HG03520 (cell line): ENCODE data around the gene RAVER2.
"Not testable (repeated sequence)": the region's sequence is repeated elsewhere in the genome, so short reads cannot be mapped to it uniquely, and the experiment has no call there.

ENCODE experiments used
- ATAC-seq: cut with Tn5 transposase; IDR thresholded peaks from one replicate; pipeline ENCODE4 v1.9.1; 2021; ENCODE audit warnings: mild to moderate bottlenecking, moderate library complexity; ENCODE audit not compliant: unreplicated experiment

RAVER2 gene

GRCh38 chr1:64810001-64810400 is 65.1 kb downstream of the RAVER2 start:
- no peak for ATAC-seq

- no peak for ATAC-seq
These were observed 66.3 kb downstream of the RAVER2 start for GRCh38 chr1:64811131-64811530.

GRCh38 chr1:64814427-64814826 is 69.6 kb downstream of the RAVER2 start:
- no peak for ATAC-seq

- not testable (repeated sequence) for ATAC-seq
These were observed 72.5 kb downstream of the RAVER2 start for GRCh38 chr1:64817364-64817763.

GRCh38 chr1:64820572-64820971 is 75.7 kb downstream of the RAVER2 start:
- ATAC-seq = not testable (repeated sequence)

- ATAC-seq = no peak
These were observed 77.7 kb downstream of the RAVER2 start for GRCh38 chr1:64822621-64823020.

GRCh38 chr1:64823691-64824476 is 79.0 kb downstream of the RAVER2 start:
- peak; percentile 72 for ATAC-seq

GRCh38 chr1:64826991-64827390 is 82.1 kb downstream of the RAVER2 start:
- peak; percentile 68 for ATAC-seq

- no peak for ATAC-seq
These were observed 84.0 kb downstream of the RAVER2 start for GRCh38 chr1:64828829-64829228.

- ATAC-seq = no peak
These were observed 84.6 kb downstream of the RAVER2 start for GRCh38 chr1:64829411-64830029.

- ATAC-seq = no peak
These were observed 85.3 kb downstream of the RAVER2 start for GRCh38 chr1:64830030-64830651.

GRCh38 chr1:64834734-64835133 is 89.9 kb downstream of the RAVER2 start:
- no peak for ATAC-seq

- no peak for ATAC-seq
These were observed 91.9 kb downstream of the RAVER2 start for GRCh38 chr1:64836802-64837201.

GRCh38 chr1:64838486-64838885 is 93.6 kb downstream of the RAVER2 start:
- ATAC-seq = no peak

GRCh38 chr1:64839261-64839660 is 94.4 kb downstream of the RAVER2 start:
- ATAC-seq = no peak

GRCh38 chr1:64839732-64840405 is 95.0 kb downstream of the RAVER2 start:
- no peak for ATAC-seq

GRCh38 chr1:64841330-64842065 is 96.6 kb downstream of the RAVER2 start:
- no peak for ATAC-seq

- ATAC-seq = no peak
These were observed 97.3 kb downstream of the RAVER2 start for GRCh38 chr1:64842224-64842623.

- ATAC-seq = no peak
These were observed 98.8 kb downstream of the RAVER2 start for GRCh38 chr1:64843675-64844074.

GRCh38 chr1:64844175-64844574 is 99.3 kb downstream of the RAVER2 start:
- ATAC-seq = no peak

- no peak for ATAC-seq
These were observed 99.7 kb downstream of the RAVER2 start for GRCh38 chr1:64844609-64845008.
